NCI-H1694 treated with DMSO at 0.1 percent for 48 hours (cell line): ENCODE data around the gene OVOL3.

Source experiments
- DNase-seq: peaks from one replicate; lab custom pipeline; 2025; lab: John Stamatoyannopoulos, UW

OVOL3 gene

GRCh38 chr19:36100476-36100875 lies 10.5 kb upstream of the OVOL3 start:
- DNase-seq = no peak

GRCh38 chr19:36101550-36102327 lies 9.2 kb upstream of the OVOL3 start:
- DNase-seq = no peak

- DNase-seq = no peak
Observed at GRCh38 chr19:36103040-36103626, 7.8 kb upstream of the OVOL3 start.

GRCh38 chr19:36103842-36104552 lies 6.9 kb upstream of the OVOL3 start:
- DNase-seq = no peak

- DNase-seq = no peak
Observed at GRCh38 chr19:36106441-36106840, 4.5 kb upstream of the OVOL3 start.

- no peak for DNase-seq
Observed at GRCh38 chr19:36106991-36107390, 4.0 kb upstream of the OVOL3 start.

GRCh38 chr19:36108684-36109083 lies 2.3 kb upstream of the OVOL3 start:
- DNase-seq = no peak

- DNase-seq = no peak
Observed at GRCh38 chr19:36111200-36111539, 227 bp downstream of the OVOL3 start.

GRCh38 chr19:36112678-36113077 lies 1.7 kb downstream of the OVOL3 start:
- no peak for DNase-seq

GRCh38 chr19:36113425-36113824 lies 2.5 kb downstream of the OVOL3 start:
- DNase-seq = no peak

- no peak for DNase-seq
Observed at GRCh38 chr19:36113894-36114720, 3.2 kb downstream of the OVOL3 start.

- peak; percentile 99 for DNase-seq
Observed at GRCh38 chr19:36114721-36115452, 3.9 kb downstream of the OVOL3 start, which contains the start of gene POLR2I. Gene POLR2I, minus strand, starts transcription at chr19:36114875. Its CDS starts 19 bp downstream, at chr19:36114856.

- peak; percentile 3 for DNase-seq
Observed at GRCh38 chr19:36115453-36116343, 4.8 kb downstream of the OVOL3 start, which contains the start of gene TBCB. Gene TBCB, plus strand, starts transcription at chr19:36115468. Its CDS starts 93 bp downstream, at chr19:36115561.

- DNase-seq = no peak
Observed at GRCh38 chr19:36116344-36116637, 5.3 kb downstream of the OVOL3 start.

- DNase-seq = no peak
Observed at GRCh38 chr19:36120092-36120983, 9.4 kb downstream of the OVOL3 start.

- no peak for DNase-seq
Observed at GRCh38 chr19:36120984-36121358, 10.0 kb downstream of the OVOL3 start.

GRCh38 chr19:36121486-36122124 lies 10.7 kb downstream of the OVOL3 start:
- no peak for DNase-seq

- DNase-seq = no peak
Observed at GRCh38 chr19:36125557-36125956, 14.6 kb downstream of the OVOL3 start.

- DNase-seq = peak; percentile 31
Observed at GRCh38 chr19:36128392-36128736, 17.4 kb downstream of the OVOL3 start.
